AG04449 (cell line): ENCODE data around the gene GRIN2C.

ENCODE experiments used
- CTCF ChIA-PET: fragments of 350-600 bp; formaldehyde crosslinking; extraction: SDS; loops from one replicate; lab custom pipeline; 2021; ENCODE audit warnings: antibody characterized with exemption; lab: Yijun Ruan, JAX
- POLR2A ChIA-PET: fragments of 400-600, 350-600 bp; formaldehyde crosslinking; extraction: SDS; loops from one replicate; lab custom pipeline; 2020; ENCODE audit warnings: antibody characterized with exemption, inconsistent platforms; lab: Yijun Ruan, JAX
- DNase-seq: peaks from one replicate; pipeline ENCODE4 v3.0.0-alpha.2; 2010; ENCODE audit warnings: low read depth, low spot score
- H3K4me3 ChIP-seq: 2 replicates; pipeline ENCODE4 v1.5.1; 2011; ENCODE audit warnings: low read depth, mild to moderate bottlenecking, control low read depth, low read length
- CTCF ChIP-seq: IDR thresholded peaks from one replicate; pipeline ENCODE4 v1.5.1; 2011; ENCODE audit warnings: mild to moderate bottlenecking, moderate library complexity, low read length, control low read depth, inconsistent platforms; ENCODE audit not compliant: insufficient read depth; ENCODE audit errors: missing control alignments

The GRIN2C gene

GRCh38 chr17:74865504-74866197 lies 6.0 kb upstream of the GRIN2C start:
- no peak for TF ChIP-seq CTCF
- H3K4me3 ChIP-seq = no peak overlapping the region
- ChIA-PET POLR2A (interaction anchor here (1.5 kb wide), 1 partner anchor 7 kb away, joined by 4 read pairs; the partner anchor contains the start of gene FDXR), CTCF (interaction anchor here (0.6 to 20.6 kb wide), 32 partner anchors 8 to 248 kb away, joined by 3 to 692 read pairs (median 6); partner anchors contain the start of genes FDXR, NAT9, NHERF1 and RAB37)
- DNase-seq = no peak

DNA sequence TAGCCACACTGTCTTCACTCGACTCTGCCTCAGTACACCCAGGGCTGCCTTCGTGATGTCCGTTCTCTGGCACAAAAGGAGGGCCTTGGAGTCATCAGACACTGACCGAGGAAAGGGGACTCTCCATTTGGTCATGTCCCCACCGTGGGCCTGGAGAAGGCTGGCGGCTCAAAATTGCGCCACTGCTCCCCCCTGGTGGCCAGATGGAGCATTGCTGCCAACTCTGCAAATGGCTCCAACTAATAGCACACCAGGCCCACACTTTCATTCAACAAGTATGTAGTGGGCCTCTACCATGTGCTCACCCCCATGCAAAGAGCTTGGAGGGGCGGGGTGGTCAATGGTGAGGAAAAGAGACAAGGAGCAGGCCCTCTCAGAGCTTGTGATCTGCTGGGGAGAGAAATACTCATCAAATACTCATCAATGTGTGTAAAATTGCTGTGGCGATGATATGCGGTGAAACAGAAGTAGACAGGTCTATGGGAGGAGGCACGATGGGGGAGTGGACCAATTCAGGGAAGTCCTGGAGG lies 5.2 kb upstream of the GRIN2C start:
- POLR2A ChIA-PET = interaction anchor here (1.5 kb wide), 1 partner anchor 8 kb away, joined by 4 read pairs; the partner anchor contains the start of gene FDXR
- CTCF ChIA-PET = interaction anchor here (0.6 to 20.6 kb wide), 32 partner anchors 9 to 247 kb away, joined by 3 to 692 read pairs (median 6); partner anchors contain the start of genes FDXR, NAT9, NHERF1 and RAB37
- peak; percentile 92 for TF ChIP-seq CTCF
- H3K4me3 ChIP-seq = no peak overlapping the region
- no peak for DNase-seq

DNA sequence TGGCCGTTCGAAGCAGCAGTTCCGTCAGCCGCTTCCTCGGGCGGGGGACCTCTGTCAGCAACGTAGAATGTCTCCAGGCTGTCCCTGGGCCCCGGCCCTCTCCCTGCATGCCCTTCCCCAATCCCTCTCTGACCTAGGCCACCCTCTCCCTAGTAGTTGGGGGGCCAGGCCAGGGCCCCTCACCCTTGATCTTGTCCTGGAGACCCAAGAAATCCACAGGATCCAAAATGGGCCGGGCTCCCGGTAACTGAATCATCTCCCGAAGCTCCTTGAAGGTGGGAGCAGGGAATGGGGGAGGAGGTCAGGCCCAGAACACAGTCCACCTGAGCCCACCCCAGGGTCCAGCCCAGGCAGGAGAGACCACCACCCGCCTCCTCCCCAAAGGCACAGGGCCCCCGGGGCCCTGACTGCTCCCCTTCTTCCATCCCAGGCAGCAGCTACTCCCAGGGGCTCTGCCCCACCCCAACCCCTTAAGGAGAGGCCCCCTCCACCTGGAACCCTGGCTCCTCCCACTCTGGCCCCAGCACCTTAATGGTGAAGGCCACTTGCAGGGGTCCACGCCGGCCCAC lies 4.7 kb upstream of the GRIN2C start:
- DNase-seq = no peak
- no peak overlapping the region for H3K4me3 ChIP-seq
- ChIA-PET CTCF (interaction anchor here (0.6 to 20.6 kb wide), 23 partner anchors 10 to 207 kb away, joined by 3 to 692 read pairs (median 14); partner anchors contain the start of genes FDXR, NAT9, NHERF1 and RAB37), POLR2A (interaction anchor here (1.5 kb wide), 1 partner anchor 9 kb away, joined by 4 read pairs; the partner anchor contains the start of gene FDXR)
- no peak for TF ChIP-seq CTCF

DNA sequence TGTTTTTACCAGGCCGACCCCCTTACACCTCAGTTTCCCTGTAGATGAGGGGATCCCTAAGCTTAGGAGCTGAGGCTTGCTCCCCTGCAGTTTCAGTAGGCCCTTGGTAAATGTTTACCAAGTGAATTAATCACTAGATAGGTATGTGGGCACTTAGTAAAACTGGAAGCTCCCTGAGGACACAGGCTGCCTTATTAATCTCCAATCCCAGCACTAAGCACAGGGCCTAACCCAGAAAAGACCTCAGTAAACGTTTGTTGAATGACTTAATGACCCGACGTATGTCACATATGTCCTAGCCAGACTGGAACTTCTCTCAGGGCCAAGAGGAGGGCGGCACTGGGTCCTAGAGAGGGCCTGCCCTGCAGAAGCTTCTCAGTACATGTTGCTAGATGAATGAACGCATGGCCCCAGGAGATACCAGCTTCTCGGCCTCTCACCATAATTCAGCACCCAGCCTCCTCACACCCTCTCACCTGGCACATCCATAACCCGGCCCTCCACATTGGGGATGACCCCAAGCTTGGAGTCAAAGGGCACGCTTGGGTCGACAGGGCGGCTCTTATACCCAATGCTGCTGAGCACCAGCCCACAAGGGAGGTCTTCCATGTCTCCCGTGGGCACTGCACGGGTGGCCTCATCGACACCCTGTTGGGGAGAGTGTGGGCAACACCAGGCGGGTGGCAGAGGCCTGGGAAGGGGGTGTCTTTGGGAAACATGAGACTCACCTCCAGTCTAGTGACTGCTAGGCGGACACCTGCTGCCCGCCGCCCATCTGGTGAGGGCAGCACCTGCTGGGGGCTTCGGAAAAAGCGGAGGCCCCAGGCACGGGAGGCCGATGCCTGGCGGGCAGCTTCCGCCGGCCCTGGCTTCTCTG lies 4.0 kb upstream of the GRIN2C start:
- ChIA-PET CTCF (interaction anchor here (0.6 to 20.6 kb wide), 24 partner anchors 10 to 206 kb away, joined by 3 to 692 read pairs (median 13); partner anchors contain the start of genes FDXR, NAT9, NHERF1 and RAB37), POLR2A (interaction anchor here (0.6 to 1.5 kb wide), 2 partner anchors 9 to 200 kb away, joined by 3 to 4 read pairs; partner anchors contain the start of gene FDXR)
- no peak for TF ChIP-seq CTCF
- H3K4me3 ChIP-seq = no peak overlapping the region
- no peak for DNase-seq

DNA sequence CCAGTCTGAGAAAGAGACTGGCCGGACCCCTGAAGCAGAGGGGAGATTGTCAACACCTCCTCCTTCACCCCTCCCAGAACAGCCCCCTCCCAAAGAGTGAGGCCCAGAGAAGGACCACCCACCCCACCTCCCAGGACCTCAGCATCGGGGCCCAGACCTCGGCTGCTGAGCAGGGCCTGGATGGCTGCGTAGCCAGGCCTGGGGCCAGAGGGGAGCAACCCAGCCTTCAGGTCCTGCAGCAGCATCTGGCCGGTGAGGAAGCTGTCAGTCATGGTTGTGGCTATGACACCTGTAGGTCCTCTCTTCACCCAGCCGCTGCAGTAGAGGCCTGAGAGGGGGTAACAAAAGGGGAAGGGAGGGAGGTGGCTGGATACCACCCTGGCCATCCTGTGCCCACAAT lies 3.2 kb upstream of the GRIN2C start:
- TF ChIP-seq CTCF = no peak
- ChIA-PET POLR2A (no interaction called here), CTCF (interaction anchor here (1.0 to 20.6 kb wide), 23 partner anchors 7 to 206 kb away, joined by 3 to 692 read pairs (median 16); partner anchors contain the start of genes FDXR, NAT9, NHERF1 and RAB37)
- H3K4me3 ChIP-seq = no peak overlapping the region
- no peak for DNase-seq
